HCT116 (cell line): Measurements from ENCODE around the gene NAGPA. TPM values are rescaled to one million over a fixed set of nuclear protein-coding genes. Genes with fewer than 3 reads are reported as not detected.

Source experiments
- ATAC-seq: fragments of 200-7000 bp; cut with Tn5 transposase; 2 replicates; pipeline ENCODE4 v1.9.1; 2020; ENCODE audit warnings: mild to moderate bottlenecking, moderate library complexity
- BruUV-seq: library from RNA; stranded (reverse); fragments of 400-500 nt; replicated peaks from 2 replicates; lab custom pipeline; 2021; lab: Mats Ljungman, UMichigan
- CTCF ChIA-PET: fragments of 300-600 bp; sonication (Branson Sonifier 250); formaldehyde crosslinking; loops from one replicate; lab custom pipeline; 2021; ENCODE audit warnings: antibody characterized with exemption; lab: Charles Lee
- POLR2A ChIA-PET: fragments of 300-600, 350-600 bp; sonication (Branson Sonifier 250); formaldehyde crosslinking; loops from one replicate; lab custom pipeline; 2021; ENCODE audit warnings: antibody characterized with exemption; lab: Charles Lee
- RAD21 ChIA-PET, 2 experiments: fragments of 300-600 bp; sonication (Branson Sonifier 250); formaldehyde crosslinking; loops; one replicate each; lab custom pipeline; 2023; ENCODE audit warnings: low total read pairs in 2 of 2; ENCODE audit not compliant: uncharacterized antibody in 2 of 2, unreplicated experiment in 2 of 2, low non-redundant PET in 1 of 2; lab: Charles Lee
- DNase-seq: peaks from one replicate; pipeline ENCODE4 v3.0.0-alpha.2; 2010; ENCODE audit warnings: low read depth, low spot score
- H2AFZ ChIP-seq: fragments of 200-600 bp; shearing (Covaris generic), sonication (generic); 2 replicates; pipeline ENCODE4 v1.6.1; 2017; ENCODE audit warnings: low read depth, mixed run types, mixed read lengths, antibody characterized with exemption, low read length; ENCODE audit not compliant: poor library complexity, severe bottlenecking
- H3K27ac ChIP-seq: 2 replicates; pipeline ENCODE4 v1.5.1; 2012; ENCODE audit warnings: low read depth, low read length
- H3K27me3 ChIP-seq: fragments of 200-600 bp; sonication (generic); 2 replicates; pipeline ENCODE4 v1.6.1; 2016; ENCODE audit warnings: mixed run types, low read length, mixed read lengths; ENCODE audit not compliant: insufficient read depth
- H3K36me3 ChIP-seq, 2 experiments: fragments of 200-500 bp in 1 of 2; fragments of 200-600 bp in 1 of 2; sonication (Bioruptor generic) in 1 of 2; sonication (generic) in 1 of 2; 2 replicates each; pipeline versions ENCODE4 v1.5.1 to v1.6.1; 2014 to 2016; ENCODE audit warnings: low read length in 2 of 2, inconsistent platforms in 1 of 2, mixed read lengths in 1 of 2, mixed run types in 1 of 2; ENCODE audit not compliant: insufficient read depth in 2 of 2, control insufficient read depth in 1 of 2
- H3K4me1 ChIP-seq, 2 experiments: fragments of 200-600 bp in 1 of 2; sonication (generic) in 1 of 2; 2 replicates each; pipeline versions ENCODE4 v1.5.1 to v1.6.1; 2012 to 2017; ENCODE audit warnings: low read length in 2 of 2, inconsistent platforms in 1 of 2, mild to moderate bottlenecking in 1 of 2, mixed read lengths in 1 of 2, mixed run types in 1 of 2, moderate library complexity in 1 of 2; ENCODE audit not compliant: insufficient read depth in 2 of 2, control insufficient read depth in 1 of 2
- H3K4me2 ChIP-seq: fragments of 200-600 bp; sonication (generic); 2 replicates; pipeline ENCODE4 v1.6.1; 2017; ENCODE audit warnings: mixed run types, low read length, mixed read lengths
- H3K4me3 ChIP-seq, 2 experiments: fragments of 200-600 bp in 1 of 2; sonication (generic) in 1 of 2; replicated peaks in 1 of 2; 2 replicates each; pipeline ENCODE4 v1.5.1; 2011 to 2016; ENCODE audit warnings: low read length in 2 of 2, control low read depth in 1 of 2, low read depth in 1 of 2, mild to moderate bottlenecking in 1 of 2, mixed read lengths in 1 of 2, mixed run types in 1 of 2
- H3K79me2 ChIP-seq: fragments of 200-600 bp; sonication (generic); 2 replicates; pipeline ENCODE4 v1.6.1; 2017; ENCODE audit warnings: mild to moderate bottlenecking, mixed run types, low read length, moderate library complexity, mixed read lengths; ENCODE audit not compliant: insufficient read depth
- H3K9ac ChIP-seq: fragments of 200-600 bp; sonication (generic); 2 replicates; pipeline ENCODE4 v1.6.1; 2016; ENCODE audit warnings: low read length, mixed read lengths
- H3K9me2 ChIP-seq: fragments of 200-600 bp; sonication (generic), shearing (Covaris generic); 2 replicates; pipeline ENCODE4 v1.6.1; 2017; ENCODE audit warnings: mixed run types, mild to moderate bottlenecking, moderate library complexity; ENCODE audit not compliant: insufficient read depth
- H3K9me3 ChIP-seq, 2 experiments: fragments of 200-500 bp in 1 of 2; fragments of 200-600 bp in 1 of 2; sonication (Bioruptor generic) in 1 of 2; sonication (generic) in 1 of 2; 2 replicates each; pipeline ENCODE4 v1.6.1; 2014 to 2017; ENCODE audit warnings: low read length in 2 of 2, mixed read lengths in 2 of 2, inconsistent platforms in 1 of 2, low read depth in 1 of 2, mild to moderate bottlenecking in 1 of 2, mixed run types in 1 of 2, moderate library complexity in 1 of 2; ENCODE audit not compliant: control insufficient read depth in 1 of 2, insufficient read depth in 1 of 2
- H4K20me1 ChIP-seq: fragments of 200-600 bp; sonication (generic), shearing (Covaris generic); 2 replicates; pipeline ENCODE4 v1.6.1; 2017; ENCODE audit warnings: mixed run types, mild to moderate bottlenecking, moderate library complexity; ENCODE audit not compliant: insufficient read depth
- ATF3 ChIP-seq: IDR thresholded peaks from 2 replicates; pipeline ENCODE4 v1.6.1; 2012
- CEBPB ChIP-seq: IDR thresholded peaks from 2 replicates; pipeline ENCODE4 v1.6.1; 2012; ENCODE audit warnings: low read depth
- EGR1 ChIP-seq: IDR thresholded peaks from 2 replicates; pipeline ENCODE4 v1.6.1; 2012; ENCODE audit warnings: low read depth
- ELF1 ChIP-seq: IDR thresholded peaks from 2 replicates; pipeline ENCODE4 v1.6.1; 2012; ENCODE audit warnings: low read depth, borderline replicate concordance
- EZH2 ChIP-seq: fragments of 200-600 bp; sonication (generic); IDR thresholded peaks from 2 replicates; pipeline ENCODE4 v1.6.1; 2017; ENCODE audit warnings: antibody characterized with exemption, mixed run types
- EZH2phosphoT487 ChIP-seq: fragments of 200-600 bp; IDR thresholded peaks from 2 replicates; pipeline ENCODE4 v1.6.1; 2018; ENCODE audit warnings: antibody characterized with exemption, borderline replicate concordance
- FOSL1 ChIP-seq: IDR thresholded peaks from 2 replicates; pipeline ENCODE4 v1.6.1; 2012; ENCODE audit warnings: low read depth
- JUND ChIP-seq: IDR thresholded peaks from 2 replicates; pipeline ENCODE4 v1.6.1; 2012
- MAX ChIP-seq: IDR thresholded peaks from 2 replicates; pipeline ENCODE4 v1.6.1; 2012
- POLR2A ChIP-seq: IDR thresholded peaks from 2 replicates; pipeline ENCODE4 v1.7.0; 2011; ENCODE audit warnings: borderline replicate concordance; ENCODE audit not compliant: insufficient read depth, insufficient read length; ENCODE audit errors: extremely low read depth
- RAD21 ChIP-seq: IDR thresholded peaks from 2 replicates; pipeline ENCODE4 v1.6.1; 2012; ENCODE audit warnings: low read depth, mild to moderate bottlenecking
- REST ChIP-seq: IDR thresholded peaks from 2 replicates; pipeline ENCODE4 v1.6.1; 2012; ENCODE audit warnings: low read depth
- SIN3A ChIP-seq: IDR thresholded peaks from 2 replicates; pipeline ENCODE4 v1.6.1; 2012; ENCODE audit warnings: low read depth
- SP1 ChIP-seq: IDR thresholded peaks from 2 replicates; pipeline ENCODE4 v1.6.1; 2012; ENCODE audit warnings: low read depth
- SRF ChIP-seq: IDR thresholded peaks from 2 replicates; pipeline ENCODE4 v1.6.1; 2012; ENCODE audit warnings: low read depth
- TCF7L2 ChIP-seq: IDR thresholded peaks from 2 replicates; pipeline ENCODE4 v1.7.0; 2011; ENCODE audit warnings: borderline replicate concordance, inconsistent platforms; ENCODE audit not compliant: insufficient read depth, insufficient read length; ENCODE audit errors: extremely low read depth
- ZBTB33 ChIP-seq: IDR thresholded peaks from 2 replicates; pipeline ENCODE4 v1.6.1; 2011; ENCODE audit warnings: mild to moderate bottlenecking, low read length, moderate library complexity; ENCODE audit not compliant: insufficient replicate concordance; ENCODE audit errors: extremely low read depth
- ZFX ChIP-seq: fragments of 450-650 bp; IDR thresholded peaks from 2 replicates; pipeline ENCODE4 v1.6.1; 2017
- intact Hi-C: fragments of 100-400 bp; cut with micrococcal nuclease; formaldehyde crosslinking; loops from 2 replicates; pipeline ENCODE4 v1.10.0; 2022
- total RNA-seq: library from RNA; stranded (reverse); gene quantifications from one replicate; pipeline ENCODE4 v1.2.1, GENCODE V29; 2021; ENCODE audit not compliant: unreplicated experiment

NAGPA gene
- total RNA-seq, 1 experiment from 2014 or later, result 17.5 TPM

- CTCF ChIA-PET, result no interaction called here
Observed at GRCh38 chr16:5060073-5060641, 26.4 kb upstream of the NAGPA start.

More at GRCh38 chr16:5060073-5060641, 26.4 kb upstream of the NAGPA start:
- ChIA-PET RAD21 (no interaction called here), POLR2A (interaction anchor here (1.0 kb wide), 1 partner anchor 26 kb away, joined by 4 read pairs; the partner anchor contains the start of gene NAGPA)
- H2AFZ ChIP-seq, result no peak overlapping the region
- no peak overlapping the region for H3K27ac ChIP-seq
- no peak overlapping the region for H3K4me3 ChIP-seq
- peaks cover 0 to 5% of the 10 kb centered on the region in 2 experiments; a peak in 1 of 4 replicates for H3K4me1 ChIP-seq
- no peaks in the 10 kb centered on the region for H3K9me3 ChIP-seq
- no peak overlapping the region for H3K4me2 ChIP-seq
- H4K20me1 ChIP-seq, result no peaks in the 10 kb centered on the region
- no peaks in the 10 kb centered on the region for H3K9me2 ChIP-seq
- DNase-seq (no peak), ATAC-seq (no peak)
- no peaks in the 10 kb centered on the region for H3K79me2 ChIP-seq
- H3K9ac ChIP-seq, result no peak overlapping the region
- no peaks in the 10 kb centered on the region for H3K36me3 ChIP-seq
- TF ChIP-seq SIN3A (no peak), ZBTB33 (no peak), CEBPB (no peak), TCF7L2 (no peak), EZH2phosphoT487 (no peak), FOSL1 (no peak), ATF3 (no peak), EZH2 (no peak), RAD21 (no peak), SRF (no peak), JUND (no peak), MAX (no peak), ZFX (no peak), ELF1 (no peak), SP1 (no peak), POLR2A (no peak), EGR1 (no peak), REST (no peak)
- intact Hi-C loops, result no loop called here
- peaks cover 10% of the 10 kb centered on the region; the same call in 1 of the 2 replicates for H3K27me3 ChIP-seq
- no TSS peak for BruUV-seq
